B cell (primary cell): Measurements from ENCODE around the gene RANBP10. TPM values are rescaled to one million over a fixed set of nuclear protein-coding genes. Genes with fewer than 3 reads are reported as not detected.

Source experiments
- ATAC-seq: fragments of 200-7000 bp; cut with Tn5 transposase; one replicate; pipeline ENCODE4 v1.10.0; 2021; ENCODE audit warnings: low read depth, mild to moderate bottlenecking, moderate number of reproducible peaks, moderate library complexity
- CTCF ChIA-PET: fragments of 350-600 bp; sonication (Branson Sonifier 250); formaldehyde crosslinking; loops from one replicate; lab custom pipeline; 2021; ENCODE audit warnings: antibody characterized with exemption, inconsistent platforms; lab: Charles Lee
- POLR2A ChIA-PET: fragments of 350-600 bp; sonication (Branson Sonifier 250); formaldehyde crosslinking; loops from one replicate; lab custom pipeline; 2021; ENCODE audit warnings: antibody characterized with exemption; lab: Charles Lee
- DNase-seq: peaks from one replicate; pipeline ENCODE4 v3.0.0; 2013
- H2AFZ ChIP-seq: 2 replicates; pipeline ENCODE4 v1.6.1; 2012; ENCODE audit warnings: mild to moderate bottlenecking, low read depth, low read length; ENCODE audit not compliant: insufficient read depth, poor library complexity, severe bottlenecking
- H3K27ac ChIP-seq, 2 donors: 1 replicate in 1 of 2; 2 replicates in 1 of 2; pipeline ENCODE4 v1.5.1; 2012 to 2013; ENCODE audit warnings: low read length in 2 of 2, mild to moderate bottlenecking in 2 of 2, moderate library complexity in 1 of 2
- H3K27me3 ChIP-seq, 4 experiments: fragments of 200-600 bp in 1 of 4; sonication (generic) in 1 of 4; replicated peaks in 1 of 4; 1 replicate in 2 of 4; 2 replicates in 2 of 4; pipeline versions ENCODE4 v1.6.1 to v1.7.0; 2013 to 2016; ENCODE audit warnings: low read length in 3 of 4, mild to moderate bottlenecking in 2 of 4, mixed read lengths in 1 of 4, moderate library complexity in 1 of 4; ENCODE audit not compliant: insufficient read depth in 4 of 4, control insufficient read depth in 3 of 4; ENCODE audit errors: control extremely low read depth in 1 of 4
- H3K36me3 ChIP-seq, 2 experiments: replicated peaks in 1 of 2; 1 replicate in 1 of 2; 2 replicates in 1 of 2; pipeline versions ENCODE4 v1.6.1 to v1.7.1; 2013; ENCODE audit warnings: low read length in 1 of 2; ENCODE audit not compliant: insufficient read depth in 2 of 2, control insufficient read depth in 1 of 2; ENCODE audit errors: control extremely low read depth in 1 of 2, extremely low read depth in 1 of 2
- H3K4me1 ChIP-seq, 2 donors: fragments of 200-600 bp in 1 of 2; sonication (generic) in 1 of 2; 1 replicate in 1 of 2; 2 replicates in 1 of 2; pipeline versions ENCODE4 v1.5.1 to v1.6.1; 2013 to 2017; ENCODE audit warnings: low read length in 2 of 2; ENCODE audit not compliant: control insufficient read depth in 2 of 2, insufficient read depth in 2 of 2
- H3K4me2 ChIP-seq: replicated peaks from 2 replicates; pipeline ENCODE3; 2012; ENCODE audit warnings: mild to moderate bottlenecking, low read depth, low read length; ENCODE audit not compliant: poor library complexity, severe bottlenecking
- H3K4me3 ChIP-seq, 5 experiments: fragments of 200-600 bp in 1 of 5; sonication (generic) in 1 of 5; 1 replicate in 3 of 5; 2 replicates in 2 of 5; pipeline versions ENCODE4 v1.5.1 to v1.7.0; 2011 to 2016; ENCODE audit warnings: low read length in 4 of 5, mild to moderate bottlenecking in 4 of 5, low read depth in 2 of 5, control low read depth in 1 of 5, moderate library complexity in 1 of 5; ENCODE audit not compliant: insufficient read depth in 1 of 5; ENCODE audit errors: control extremely low read depth in 1 of 5, extremely low read depth in 1 of 5
- H3K79me2 ChIP-seq: fragments of 200-600 bp; sonication (generic); one replicate; pipeline ENCODE4 v1.6.0; 2016; ENCODE audit warnings: low read length; ENCODE audit not compliant: control insufficient read depth, insufficient read depth
- H3K9ac ChIP-seq: fragments of 200-600 bp; sonication (generic); 2 replicates; pipeline ENCODE4 v1.6.1; 2017; ENCODE audit warnings: mild to moderate bottlenecking, low read length, moderate library complexity
- H3K9me3 ChIP-seq, 3 donors: one replicate each; pipeline versions ENCODE4 v1.6.1 to v1.7.1; 2013; ENCODE audit warnings: low read length in 2 of 3; ENCODE audit not compliant: control insufficient read depth in 2 of 3, insufficient read depth in 1 of 3; ENCODE audit errors: control extremely low read depth in 1 of 3
- H4K20me1 ChIP-seq: 2 replicates; pipeline ENCODE4 v1.6.0; 2012; ENCODE audit warnings: mild to moderate bottlenecking, low read length; ENCODE audit not compliant: insufficient read depth, control insufficient read depth, poor library complexity, severe bottlenecking
- H3K27ac Mint-ChIP-seq: one replicate; pipeline ENCODE4 v1.8.0; 2021; ENCODE audit warnings: mixed read lengths
- H3K27me3 Mint-ChIP-seq: one replicate; pipeline ENCODE4 v1.8.0; 2021; ENCODE audit warnings: mixed read lengths
- H3K4me1 Mint-ChIP-seq: one replicate; pipeline ENCODE4 v1.8.0; 2021; ENCODE audit warnings: mixed read lengths
- H3K4me3 Mint-ChIP-seq: one replicate; pipeline ENCODE4 v1.8.0; 2021; ENCODE audit warnings: mixed read lengths
- H3K9me3 Mint-ChIP-seq: one replicate; pipeline ENCODE4 v1.8.0; 2022; ENCODE audit warnings: mixed read lengths; ENCODE audit not compliant: insufficient read depth
- EZH2 ChIP-seq: IDR thresholded peaks from 2 replicates; pipeline ENCODE4 v1.6.1; 2012; ENCODE audit warnings: borderline replicate concordance, low read depth, mild to moderate bottlenecking, moderate library complexity, low read length; ENCODE audit not compliant: insufficient read depth, poor library complexity, severe bottlenecking
- WGBS: methylation state at CpG from one replicate; pipeline ENCODE4 v1.1.5; 2013; ENCODE audit warnings: missing lambda C conversion rate; ENCODE audit not compliant: insufficient coverage; 5-methylcytosine and 5-hydroxymethylcytosine counted together
- intact Hi-C: fragments of 100-400 bp; cut with micrococcal nuclease; formaldehyde crosslinking; loops from one replicate; pipeline ENCODE4 v1.10.0; 2022
- polyA plus RNA-seq: library from polyadenylated mRNA; depleted of rRNA; stranded (reverse); fragments of >200 nt; gene quantifications from 2 replicates; pipeline ENCODE4 v1.2.3, GENCODE V29; 2012
- total RNA-seq, 2 donors: library from RNA; stranded (reverse); fragments of 120-200 nt in 1 of 2; gene quantifications; 1 replicate in 1 of 2; 2 replicates in 1 of 2; pipeline versions ENCODE4 v1.2.3 to v1.2.4, GENCODE V29; 2013 to 2022
- TF ChIP-seq, protein P1 (sequence below): fragments of 200-600 bp; IDR thresholded peaks from one replicate; pipeline ENCODE4 v1.8.0; 2022; ENCODE audit warnings: antibody characterized with exemption, mild to moderate bottlenecking

Gene RANBP10
- total and polyA plus RNA-seq, 2 donors (not counting 1 experiment from before 2014, with no cell fraction given): 29.0 to 32.2 TPM

GRCh38 chr16:67719778-67720144, 86.6 kb downstream of the RANBP10 start:
- POLR2A ChIA-PET: interaction anchor here (0.6 to 1.6 kb wide), 5 partner anchors 34 to 172 kb away, joined by 3 to 5 read pairs (median 4); partner anchors contain the start of genes RANBP10 and TSNAXIP1
- H3K27ac ChIP-seq: peak overlapping the region; percentile 89 to 93
- peaks cover 18 to 20% of the 10 kb centered on the region in 2 donors for H3K4me1 ChIP-seq
- 0% methylated on average over 2 of the region's 5 CpGs for WGBS
- no peak for TF ChIP-seq EZH2
- TF ChIP-seq, protein P1, sequence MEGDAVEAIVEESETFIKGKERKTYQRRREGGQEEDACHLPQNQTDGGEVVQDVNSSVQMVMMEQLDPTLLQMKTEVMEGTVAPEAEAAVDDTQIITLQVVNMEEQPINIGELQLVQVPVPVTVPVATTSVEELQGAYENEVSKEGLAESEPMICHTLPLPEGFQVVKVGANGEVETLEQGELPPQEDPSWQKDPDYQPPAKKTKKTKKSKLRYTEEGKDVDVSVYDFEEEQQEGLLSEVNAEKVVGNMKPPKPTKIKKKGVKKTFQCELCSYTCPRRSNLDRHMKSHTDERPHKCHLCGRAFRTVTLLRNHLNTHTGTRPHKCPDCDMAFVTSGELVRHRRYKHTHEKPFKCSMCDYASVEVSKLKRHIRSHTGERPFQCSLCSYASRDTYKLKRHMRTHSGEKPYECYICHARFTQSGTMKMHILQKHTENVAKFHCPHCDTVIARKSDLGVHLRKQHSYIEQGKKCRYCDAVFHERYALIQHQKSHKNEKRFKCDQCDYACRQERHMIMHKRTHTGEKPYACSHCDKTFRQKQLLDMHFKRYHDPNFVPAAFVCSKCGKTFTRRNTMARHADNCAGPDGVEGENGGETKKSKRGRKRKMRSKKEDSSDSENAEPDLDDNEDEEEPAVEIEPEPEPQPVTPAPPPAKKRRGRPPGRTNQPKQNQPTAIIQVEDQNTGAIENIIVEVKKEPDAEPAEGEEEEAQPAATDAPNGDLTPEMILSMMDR: no peak
- no peaks in the 10 kb centered on the region for H3K27me3 Mint-ChIP-seq
- peak overlapping the region; percentile 98 for H3K27ac Mint-ChIP-seq
- peak; percentile 8 for ATAC-seq
- peak overlapping the region; percentile 66 to 93 (median 87) for H3K4me3 ChIP-seq
- no peaks in the 10 kb centered on the region for H3K27me3 ChIP-seq
- peaks cover 18% of the 10 kb centered on the region for H4K20me1 ChIP-seq
- H3K36me3 ChIP-seq: peaks cover 0 to 14% of the 10 kb centered on the region in 2 experiments
- no peak for DNase-seq
- peak overlapping the region; percentile 91 for H2AFZ ChIP-seq
- intact Hi-C loops: loop anchor here (1.0 to 2.0 kb wide), 7 partner anchors 47 to 366 kb away; partner anchors contain the start of genes NFATC3, NUTF2, RANBP10 and TSNAXIP1
- CTCF ChIA-PET: interaction anchor here (0.6 to 2.5 kb wide), 11 partner anchors 47 to 1156 kb away, joined by 3 to 12 read pairs (median 4); partner anchors contain the start of genes C16orf86, ENKD1, NRN1L and RANBP10
- peak overlapping the region; percentile 99 for H3K4me3 Mint-ChIP-seq
- H3K79me2 ChIP-seq: peaks cover 49% of the 10 kb centered on the region
- H3K9ac ChIP-seq: peak overlapping the region; percentile 91
- no peaks in the 10 kb centered on the region for H3K9me3 Mint-ChIP-seq
- H3K4me1 Mint-ChIP-seq: peaks cover 38% of the 10 kb centered on the region
- peak overlapping the region; percentile 93 for H3K4me2 ChIP-seq
- no peaks in the 10 kb centered on the region for H3K9me3 ChIP-seq
